B cell (primary cell): ENCODE results near the gene KLK6. TPM values are rescaled to one million over a fixed set of nuclear protein-coding genes. Genes with fewer than 3 reads are reported as not detected.

Experiments
- ATAC-seq: fragments of 200-7000 bp; cut with Tn5 transposase; one replicate; pipeline ENCODE4 v1.10.0; 2021; ENCODE audit warnings: low read depth, mild to moderate bottlenecking, moderate number of reproducible peaks, moderate library complexity
- CTCF ChIA-PET: fragments of 350-600 bp; sonication (Branson Sonifier 250); formaldehyde crosslinking; loops from one replicate; lab custom pipeline; 2021; ENCODE audit warnings: antibody characterized with exemption, inconsistent platforms; lab: Charles Lee
- POLR2A ChIA-PET: fragments of 350-600 bp; sonication (Branson Sonifier 250); formaldehyde crosslinking; loops from one replicate; lab custom pipeline; 2021; ENCODE audit warnings: antibody characterized with exemption; lab: Charles Lee
- DNase-seq: peaks from one replicate; pipeline ENCODE4 v3.0.0; 2013
- H2AFZ ChIP-seq: 2 replicates; pipeline ENCODE4 v1.6.1; 2012; ENCODE audit warnings: mild to moderate bottlenecking, low read depth, low read length; ENCODE audit not compliant: insufficient read depth, poor library complexity, severe bottlenecking
- H3K27ac ChIP-seq, 2 donors: 1 replicate in 1 of 2; 2 replicates in 1 of 2; pipeline ENCODE4 v1.5.1; 2012 to 2013; ENCODE audit warnings: low read length in 2 of 2, mild to moderate bottlenecking in 2 of 2, moderate library complexity in 1 of 2
- H3K27me3 ChIP-seq, 4 experiments: fragments of 200-600 bp in 1 of 4; sonication (generic) in 1 of 4; replicated peaks in 1 of 4; 1 replicate in 2 of 4; 2 replicates in 2 of 4; pipeline versions ENCODE4 v1.6.1 to v1.7.0; 2013 to 2016; ENCODE audit warnings: low read length in 3 of 4, mild to moderate bottlenecking in 2 of 4, mixed read lengths in 1 of 4, moderate library complexity in 1 of 4; ENCODE audit not compliant: insufficient read depth in 4 of 4, control insufficient read depth in 3 of 4; ENCODE audit errors: control extremely low read depth in 1 of 4
- H3K36me3 ChIP-seq, 2 experiments: replicated peaks in 1 of 2; 1 replicate in 1 of 2; 2 replicates in 1 of 2; pipeline versions ENCODE4 v1.6.1 to v1.7.1; 2013; ENCODE audit warnings: low read length in 1 of 2; ENCODE audit not compliant: insufficient read depth in 2 of 2, control insufficient read depth in 1 of 2; ENCODE audit errors: control extremely low read depth in 1 of 2, extremely low read depth in 1 of 2
- H3K4me1 ChIP-seq, 2 donors: fragments of 200-600 bp in 1 of 2; sonication (generic) in 1 of 2; 1 replicate in 1 of 2; 2 replicates in 1 of 2; pipeline versions ENCODE4 v1.5.1 to v1.6.1; 2013 to 2017; ENCODE audit warnings: low read length in 2 of 2; ENCODE audit not compliant: control insufficient read depth in 2 of 2, insufficient read depth in 2 of 2
- H3K4me2 ChIP-seq: replicated peaks from 2 replicates; pipeline ENCODE3; 2012; ENCODE audit warnings: mild to moderate bottlenecking, low read depth, low read length; ENCODE audit not compliant: poor library complexity, severe bottlenecking
- H3K4me3 ChIP-seq, 5 experiments: fragments of 200-600 bp in 1 of 5; sonication (generic) in 1 of 5; 1 replicate in 3 of 5; 2 replicates in 2 of 5; pipeline versions ENCODE4 v1.5.1 to v1.7.0; 2011 to 2016; ENCODE audit warnings: low read length in 4 of 5, mild to moderate bottlenecking in 4 of 5, low read depth in 2 of 5, control low read depth in 1 of 5, moderate library complexity in 1 of 5; ENCODE audit not compliant: insufficient read depth in 1 of 5; ENCODE audit errors: control extremely low read depth in 1 of 5, extremely low read depth in 1 of 5
- H3K79me2 ChIP-seq: fragments of 200-600 bp; sonication (generic); one replicate; pipeline ENCODE4 v1.6.0; 2016; ENCODE audit warnings: low read length; ENCODE audit not compliant: control insufficient read depth, insufficient read depth
- H3K9ac ChIP-seq: fragments of 200-600 bp; sonication (generic); 2 replicates; pipeline ENCODE4 v1.6.1; 2017; ENCODE audit warnings: mild to moderate bottlenecking, low read length, moderate library complexity
- H3K9me3 ChIP-seq, 3 donors: one replicate each; pipeline versions ENCODE4 v1.6.1 to v1.7.1; 2013; ENCODE audit warnings: low read length in 2 of 3; ENCODE audit not compliant: control insufficient read depth in 2 of 3, insufficient read depth in 1 of 3; ENCODE audit errors: control extremely low read depth in 1 of 3
- H4K20me1 ChIP-seq: 2 replicates; pipeline ENCODE4 v1.6.0; 2012; ENCODE audit warnings: mild to moderate bottlenecking, low read length; ENCODE audit not compliant: insufficient read depth, control insufficient read depth, poor library complexity, severe bottlenecking
- H3K27ac Mint-ChIP-seq: one replicate; pipeline ENCODE4 v1.8.0; 2021; ENCODE audit warnings: mixed read lengths
- H3K27me3 Mint-ChIP-seq: one replicate; pipeline ENCODE4 v1.8.0; 2021; ENCODE audit warnings: mixed read lengths
- H3K4me1 Mint-ChIP-seq: one replicate; pipeline ENCODE4 v1.8.0; 2021; ENCODE audit warnings: mixed read lengths
- H3K4me3 Mint-ChIP-seq: one replicate; pipeline ENCODE4 v1.8.0; 2021; ENCODE audit warnings: mixed read lengths
- H3K9me3 Mint-ChIP-seq: one replicate; pipeline ENCODE4 v1.8.0; 2022; ENCODE audit warnings: mixed read lengths; ENCODE audit not compliant: insufficient read depth
- CTCF ChIP-seq: fragments of 200-600 bp; IDR thresholded peaks from one replicate; pipeline ENCODE4 v1.8.0; 2022; ENCODE audit warnings: antibody characterized with exemption, mild to moderate bottlenecking
- EZH2 ChIP-seq: IDR thresholded peaks from 2 replicates; pipeline ENCODE4 v1.6.1; 2012; ENCODE audit warnings: borderline replicate concordance, low read depth, mild to moderate bottlenecking, moderate library complexity, low read length; ENCODE audit not compliant: insufficient read depth, poor library complexity, severe bottlenecking
- WGBS: methylation state at CpG from one replicate; pipeline ENCODE4 v1.1.5; 2013; ENCODE audit warnings: missing lambda C conversion rate; ENCODE audit not compliant: insufficient coverage; 5-methylcytosine and 5-hydroxymethylcytosine counted together
- intact Hi-C: fragments of 100-400 bp; cut with micrococcal nuclease; formaldehyde crosslinking; loops from one replicate; pipeline ENCODE4 v1.10.0; 2022
- polyA plus RNA-seq: library from polyadenylated mRNA; depleted of rRNA; stranded (reverse); fragments of >200 nt; gene quantifications from 2 replicates; pipeline ENCODE4 v1.2.3, GENCODE V29; 2012
- total RNA-seq, 2 donors: library from RNA; stranded (reverse); fragments of 120-200 nt in 1 of 2; gene quantifications; 1 replicate in 1 of 2; 2 replicates in 1 of 2; pipeline versions ENCODE4 v1.2.3 to v1.2.4, GENCODE V29; 2013 to 2022

KLK6 gene
- total and polyA plus RNA-seq, 2 donors (not counting 1 experiment from before 2014, with no cell fraction given): not detected

- Mint-ChIP-seq H3K4me3 (peak overlapping the region; percentile 36), H3K4me1 (peaks cover 11% of the 10 kb centered on the region), H3K27ac (peak overlapping the region; percentile 37), H3K9me3 (no peaks in the 10 kb centered on the region), H3K27me3 (peaks cover 45% of the 10 kb centered on the region)
- no peak for DNase-seq
- Histone ChIP-seq H4K20me1 (no peaks in the 10 kb centered on the region), H3K4me3 (no peak overlapping the region), H3K36me3 (no peaks in the 10 kb centered on the region), H3K79me2 (no peaks in the 10 kb centered on the region), H3K4me2 (no peak overlapping the region), H3K9ac (no peak overlapping the region), H3K27me3 (peaks cover 0 to 11% (median 5%) of the 10 kb centered on the region in 4 experiments), H2AFZ (peak overlapping the region; percentile 44), H3K4me1 (peaks cover 8 to 11% of the 10 kb centered on the region in 2 donors), H3K27ac (no peak overlapping the region), H3K9me3 (peaks cover 0 to 3% (median 0%) of the 10 kb centered on the region in 3 donors)
- WGBS: 0% methylated on average over 6 of the region's 12 CpGs
- POLR2A ChIA-PET: interaction anchor here (0.8 kb wide), 1 partner anchor 117 kb away, joined by 8 read pairs; no protein-coding TSS in a partner anchor
- peak; percentile 35 for ATAC-seq
- CTCF ChIA-PET: interaction anchor here (0.5 to 2.7 kb wide), 46 partner anchors 9 to 786 kb away, joined by 3 to 29 read pairs (median 4); partner anchors contain the start of genes CLEC11A and KLK15
- TF ChIP-seq EZH2 (no peak), CTCF (no peak)
- intact Hi-C loops: loop anchor here (1.0 to 2.0 kb wide), 6 partner anchors 25 to 669 kb away; no protein-coding TSS in a partner anchor
These were observed 47.7 kb downstream of the KLK6 start for GRCh38 chr19:50921426-50922316.

GRCh38 chr19:50916069-50916468, 53.3 kb downstream of the KLK6 start:
- Histone ChIP-seq H3K4me3 (no peak overlapping the region), H3K4me2 (no peak overlapping the region), H3K9me3 (peaks cover 0 to 2% (median 0%) of the 10 kb centered on the region in 3 donors), H3K4me1 (no peaks in the 10 kb centered on the region), H3K27me3 (peaks cover 0 to 32% (median 10%) of the 10 kb centered on the region in 4 experiments), H3K79me2 (no peaks in the 10 kb centered on the region), H3K27ac (no peak overlapping the region), H3K36me3 (no peaks in the 10 kb centered on the region), H4K20me1 (no peaks in the 10 kb centered on the region), H2AFZ (no peak overlapping the region), H3K9ac (no peak overlapping the region)
- TF ChIP-seq EZH2: no peak
- Mint-ChIP-seq H3K27ac (no peak overlapping the region), H3K27me3 (peaks cover 22% of the 10 kb centered on the region), H3K4me1 (no peaks in the 10 kb centered on the region), H3K9me3 (no peaks in the 10 kb centered on the region), H3K4me3 (no peak overlapping the region)
- no CpG with 5 or more reads among the region's 2 CpGs for WGBS
- no peak for ATAC-seq
- CTCF ChIA-PET: no interaction called here
- no peak for DNase-seq
- POLR2A ChIA-PET: no interaction called here
- intact Hi-C loops: no loop called here
